Measurements from ENCODE around the gene MYO15B. TPM values are rescaled to one million over a fixed set of nuclear protein-coding genes. Genes with fewer than 3 reads are reported as not detected.

The MYO15B gene
- polyA plus RNA-seq, 1 experiment, result 0.52 TPM

- DNase-seq (ENCODE audit: low read depth, low spot score), result no peak
- Histone ChIP-seq H3K27ac (ENCODE audit: low read depth, low read length) (no peak overlapping the region), H3K9me3 (ENCODE audit: control insufficient read depth, insufficient read depth, low read length) (no peaks in the 10 kb centered on the region; the same call in 1 of the 2 replicates), H3K27me3 (ENCODE audit: control insufficient read depth, insufficient read depth, low read length) (peaks cover 43% of the 10 kb centered on the region), H3K4me3 (ENCODE audit: low read depth, low read length) (no peak overlapping the region)
- CTCF ChIA-PET, result no interaction called here
- POLR2A ChIA-PET, result no interaction called here
- TF ChIP-seq CTCF (IDR thresholded peaks at IDR 0.05; ENCODE audit: low read depth, low read length), result no peak
Measured at GRCh38 chr17:75564195-75564594, 23.4 kb upstream of the MYO15B start.

- H3K4me3 ChIP-seq (ENCODE audit: low read depth, low read length), result no peak overlapping the region
- ChIA-PET POLR2A (no interaction called here), CTCF (no interaction called here)
- H3K9me3 ChIP-seq (ENCODE audit: control insufficient read depth, insufficient read depth, low read length), result no peaks in the 10 kb centered on the region; the same call in 1 of the 2 replicates
- DNase-seq (ENCODE audit: low read depth, low spot score), result no peak
- no peak overlapping the region for H3K27ac ChIP-seq (ENCODE audit: low read depth, low read length)
- TF ChIP-seq CTCF (IDR thresholded peaks at IDR 0.05; ENCODE audit: low read depth, low read length), result no peak
- peaks cover 43% of the 10 kb centered on the region for H3K27me3 ChIP-seq (ENCODE audit: control insufficient read depth, insufficient read depth, low read length)
Measured at GRCh38 chr17:75565066-75565465, 22.5 kb upstream of the MYO15B start.

- no peak overlapping the region for H3K27ac ChIP-seq (ENCODE audit: low read depth, low read length)
- peaks cover 44% of the 10 kb centered on the region for H3K27me3 ChIP-seq (ENCODE audit: control insufficient read depth, insufficient read depth, low read length)
- POLR2A ChIA-PET, result no interaction called here
- DNase-seq (ENCODE audit: low read depth, low spot score), result no peak
- no peak for TF ChIP-seq CTCF (IDR thresholded peaks at IDR 0.05; ENCODE audit: low read depth, low read length)
- H3K9me3 ChIP-seq (ENCODE audit: control insufficient read depth, insufficient read depth, low read length), result no peaks in the 10 kb centered on the region; the same call in 1 of the 2 replicates
- H3K4me3 ChIP-seq (ENCODE audit: low read depth, low read length), result no peak overlapping the region
- CTCF ChIA-PET, result interaction anchor here (0.5 kb wide), 1 partner anchor 34 kb away, joined by 4 read pairs; no protein-coding TSS in a partner anchor
Measured at GRCh38 chr17:75565618-75566017, 22.0 kb upstream of the MYO15B start.

- peaks cover 43% of the 10 kb centered on the region for H3K27me3 ChIP-seq (ENCODE audit: control insufficient read depth, insufficient read depth, low read length)
- CTCF ChIA-PET, result no interaction called here
- DNase-seq (ENCODE audit: low read depth, low spot score), result no peak
- no peak for TF ChIP-seq CTCF (IDR thresholded peaks at IDR 0.05; ENCODE audit: low read depth, low read length)
- H3K9me3 ChIP-seq (ENCODE audit: control insufficient read depth, insufficient read depth, low read length), result no peaks in the 10 kb centered on the region; the same call in 1 of the 2 replicates
- H3K27ac ChIP-seq (ENCODE audit: low read depth, low read length), result no peak overlapping the region
- POLR2A ChIA-PET, result no interaction called here
- no peak overlapping the region for H3K4me3 ChIP-seq (ENCODE audit: low read depth, low read length)
Measured at GRCh38 chr17:75566416-75566815, 21.2 kb upstream of the MYO15B start.

GRCh38 chr17:75566834-75567233, 20.8 kb upstream of the MYO15B start:
- no peak for TF ChIP-seq CTCF (IDR thresholded peaks at IDR 0.05; ENCODE audit: low read depth, low read length)
- no peak for DNase-seq (ENCODE audit: low read depth, low spot score)
- ChIA-PET CTCF (interaction anchor here (0.6 to 1.0 kb wide), 2 partner anchors 12 to 66 kb away, joined by 3 read pairs; no protein-coding TSS in a partner anchor), POLR2A (no interaction called here)
- peaks cover 43% of the 10 kb centered on the region for H3K27me3 ChIP-seq (ENCODE audit: control insufficient read depth, insufficient read depth, low read length)
- no peak overlapping the region for H3K27ac ChIP-seq (ENCODE audit: low read depth, low read length)
- no peak overlapping the region for H3K4me3 ChIP-seq (ENCODE audit: low read depth, low read length)
- H3K9me3 ChIP-seq (ENCODE audit: control insufficient read depth, insufficient read depth, low read length), result no peaks in the 10 kb centered on the region; the same call in 1 of the 2 replicates
